DND-41 (cell line): Measurements from ENCODE around the gene NRXN3.

Experiments
- EZH2 ChIP-seq: IDR thresholded peaks from 3 replicates; pipeline ENCODE4 v1.6.1; 2012; ENCODE audit warnings: borderline replicate concordance, low read depth, mild to moderate bottlenecking, moderate library complexity, low read length, inconsistent platforms; ENCODE audit not compliant: severe bottlenecking
- TF ChIP-seq, protein P1 (sequence below): IDR thresholded peaks from 2 replicates; pipeline ENCODE4 v1.5.1; 2012; ENCODE audit warnings: borderline replicate concordance, low read length, moderate library complexity, mild to moderate bottlenecking; ENCODE audit not compliant: poor library complexity, severe bottlenecking; ENCODE audit errors: extremely low read depth

DNA sequence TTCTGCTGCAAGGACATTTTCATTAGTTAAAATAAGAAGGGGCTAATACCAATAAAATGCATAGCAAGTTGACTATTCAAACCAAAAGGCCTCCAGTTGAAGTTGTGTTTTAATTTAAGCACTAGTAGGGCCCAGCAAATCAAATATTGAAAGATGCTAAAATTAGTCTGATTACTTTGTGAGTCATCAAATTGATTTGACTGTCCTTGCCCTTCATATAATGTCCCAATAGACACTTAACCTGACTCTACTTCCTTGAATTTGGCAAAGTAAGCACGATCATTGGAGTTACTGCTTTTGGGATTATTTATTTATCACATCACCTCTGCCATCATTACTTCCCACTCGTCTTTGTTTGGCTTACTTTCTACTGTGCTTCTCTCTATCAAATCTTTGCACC is 1242.6 kb downstream of the NRXN3 start:
- TF ChIP-seq EZH2 = no peak
- TF ChIP-seq, protein P1, sequence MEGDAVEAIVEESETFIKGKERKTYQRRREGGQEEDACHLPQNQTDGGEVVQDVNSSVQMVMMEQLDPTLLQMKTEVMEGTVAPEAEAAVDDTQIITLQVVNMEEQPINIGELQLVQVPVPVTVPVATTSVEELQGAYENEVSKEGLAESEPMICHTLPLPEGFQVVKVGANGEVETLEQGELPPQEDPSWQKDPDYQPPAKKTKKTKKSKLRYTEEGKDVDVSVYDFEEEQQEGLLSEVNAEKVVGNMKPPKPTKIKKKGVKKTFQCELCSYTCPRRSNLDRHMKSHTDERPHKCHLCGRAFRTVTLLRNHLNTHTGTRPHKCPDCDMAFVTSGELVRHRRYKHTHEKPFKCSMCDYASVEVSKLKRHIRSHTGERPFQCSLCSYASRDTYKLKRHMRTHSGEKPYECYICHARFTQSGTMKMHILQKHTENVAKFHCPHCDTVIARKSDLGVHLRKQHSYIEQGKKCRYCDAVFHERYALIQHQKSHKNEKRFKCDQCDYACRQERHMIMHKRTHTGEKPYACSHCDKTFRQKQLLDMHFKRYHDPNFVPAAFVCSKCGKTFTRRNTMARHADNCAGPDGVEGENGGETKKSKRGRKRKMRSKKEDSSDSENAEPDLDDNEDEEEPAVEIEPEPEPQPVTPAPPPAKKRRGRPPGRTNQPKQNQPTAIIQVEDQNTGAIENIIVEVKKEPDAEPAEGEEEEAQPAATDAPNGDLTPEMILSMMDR = no peak
